Stimulated activated CD4-positive, alpha-beta T cell treated with anti-CD3 and anti-CD28 coated beads, Interleukin-1b, Interleukin-23, amount 100 ng/mL, for 4 hours (primary cell): ENCODE data around the gene OR10A2.
"Not testable (repeated sequence)": the region's sequence is repeated elsewhere in the genome, so short reads cannot be mapped to it uniquely, and the experiment has no call there.

Source experiments
- DNase-seq, 2 donors: peaks; one replicate each; pipeline ENCODE4 v3.0.0-alpha.2; 2020; ENCODE audit warnings: low read depth in 2 of 2

The OR10A2 gene

DNA sequence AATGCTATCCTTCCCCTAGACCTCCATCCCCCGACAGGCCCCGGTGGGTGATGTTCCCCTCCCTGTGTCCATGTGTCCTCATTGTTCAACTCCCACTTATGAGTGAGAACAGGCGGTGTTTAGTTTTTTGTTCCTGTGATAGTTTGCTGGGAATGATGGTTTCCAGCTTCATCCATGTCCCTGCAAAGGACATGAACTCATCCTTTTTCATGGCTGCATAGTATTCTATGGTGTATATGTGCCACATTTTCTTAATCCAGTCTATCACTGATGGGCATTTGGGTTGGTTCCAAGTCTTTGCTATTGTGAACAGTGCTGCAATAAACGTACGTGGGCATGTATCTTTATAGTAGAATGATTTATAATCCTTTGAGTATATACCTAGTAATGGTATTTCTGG is 24.9 kb downstream of the OR10A2 start:
- DNase-seq = not testable (repeated sequence)

DNA sequence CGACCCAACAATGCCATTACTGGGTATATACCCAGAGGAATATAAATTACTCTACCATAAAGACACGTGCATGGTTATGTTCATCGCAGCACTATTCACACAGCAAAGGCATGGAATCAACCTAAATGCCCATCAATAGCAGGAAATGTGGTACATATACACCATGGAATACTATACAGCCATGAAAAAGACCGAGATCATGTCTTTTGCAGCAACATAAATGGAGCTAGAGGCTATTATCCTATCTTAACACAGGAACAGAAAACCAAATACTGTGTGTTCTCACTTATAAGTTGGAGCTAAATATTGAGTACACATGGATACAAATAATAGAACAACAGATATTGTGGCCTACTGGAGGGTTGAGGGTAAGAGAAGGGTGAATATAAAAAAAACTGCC is 26.0 kb downstream of the OR10A2 start:
- no peak for DNase-seq

DNA sequence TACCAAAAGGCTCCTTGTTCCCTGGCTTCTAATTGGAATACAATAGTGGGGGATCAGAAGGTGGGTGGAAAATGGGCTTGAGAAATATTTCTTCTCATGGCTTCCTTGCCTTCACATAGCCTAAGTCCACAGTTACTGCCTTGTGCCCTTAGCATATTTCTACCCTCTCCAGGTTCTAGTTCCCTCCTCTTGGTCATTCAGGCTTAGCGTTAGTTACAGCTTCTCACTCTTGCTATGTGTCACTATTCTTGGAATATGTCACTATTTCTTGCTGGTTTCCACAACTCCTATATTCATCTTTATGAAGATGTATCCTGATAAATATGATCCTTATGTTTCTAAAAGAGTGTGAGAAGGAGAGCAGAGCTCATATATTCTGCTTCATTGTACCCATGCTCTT is 27.0 kb downstream of the OR10A2 start:
- DNase-seq = no peak

DNA sequence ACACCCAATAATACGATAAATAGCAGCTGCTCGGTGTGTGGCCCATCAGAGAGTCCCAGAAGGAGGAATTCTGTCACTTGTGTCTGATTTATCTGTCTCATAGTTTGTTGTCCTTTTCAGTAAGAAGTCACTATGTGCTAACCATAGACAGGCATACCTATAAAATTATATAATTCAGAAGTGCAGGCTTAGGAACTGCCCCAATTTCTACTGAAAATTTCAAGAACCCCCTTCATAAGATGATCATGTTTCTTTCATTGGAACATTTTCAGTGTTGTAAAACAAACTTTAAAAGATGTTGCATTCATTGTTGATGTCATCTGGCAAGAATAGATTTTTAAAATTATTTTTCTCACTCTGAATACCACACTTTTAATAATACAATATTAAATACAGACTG is 29.5 kb downstream of the OR10A2 start, which contains the start of gene OR2D2:
Gene OR2D2 (minus strand): TSS at position 101 of the 400 bp plus-strand sequence. CDS start 0 bp downstream, at position 101.
- DNase-seq = no peak

DNA sequence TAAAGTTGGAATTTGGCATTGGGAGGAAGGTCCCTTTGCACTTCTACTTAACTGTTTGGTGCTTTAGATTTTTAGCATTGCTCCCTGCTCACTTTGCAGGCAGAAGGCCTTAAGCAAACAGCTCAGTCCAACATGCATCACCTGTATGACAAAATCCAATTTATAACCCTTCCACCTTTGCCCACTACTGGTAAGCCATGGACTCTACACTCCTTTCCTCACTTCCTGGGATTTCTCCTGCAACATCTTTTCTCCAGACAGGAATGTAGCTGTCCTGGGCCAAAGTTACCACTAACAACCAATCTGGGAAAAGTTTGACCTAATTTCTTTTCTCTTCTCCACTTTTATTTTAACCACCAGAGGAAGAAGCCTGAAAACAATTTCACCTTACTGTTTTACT is 31.2 kb downstream of the OR10A2 start:
- DNase-seq = no peak

DNA sequence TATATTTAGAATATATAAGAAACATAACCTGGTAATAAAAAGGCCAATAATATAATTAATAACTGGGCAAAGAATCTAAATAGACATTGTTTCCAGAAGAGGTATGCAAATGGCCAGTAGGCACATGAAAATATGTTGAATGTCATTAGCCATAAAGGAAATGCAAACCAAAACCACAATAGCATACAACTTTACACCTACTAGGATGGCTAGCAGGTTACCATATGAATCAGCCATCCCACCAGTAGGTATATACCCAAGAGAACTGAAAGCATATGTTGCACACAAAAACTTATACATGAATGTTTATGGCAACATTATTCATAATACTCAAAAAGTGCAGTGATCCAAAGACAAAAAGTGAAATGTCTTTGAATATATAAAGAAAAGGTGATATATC is 32.2 kb downstream of the OR10A2 start:
- DNase-seq = no peak

DNA sequence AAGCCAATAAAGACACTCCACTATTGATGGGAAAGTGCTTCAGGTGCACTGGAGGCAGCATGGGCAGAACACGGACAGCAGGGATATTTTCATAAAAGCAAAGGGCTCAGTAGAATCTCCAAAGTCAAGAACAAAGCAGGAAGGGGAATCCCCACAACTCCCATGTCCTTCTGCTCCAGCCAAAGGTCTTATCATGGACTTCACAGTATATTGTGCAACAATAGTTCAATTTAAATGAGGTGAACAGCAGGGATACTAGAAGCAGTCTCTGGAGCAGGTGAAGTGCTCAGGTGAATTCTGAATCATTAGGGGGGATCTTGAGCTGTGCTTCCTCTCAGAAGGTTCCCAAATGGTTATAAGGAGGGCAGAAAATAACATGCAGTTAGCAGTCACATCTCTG is 36.1 kb downstream of the OR10A2 start:
- no peak for DNase-seq

DNA sequence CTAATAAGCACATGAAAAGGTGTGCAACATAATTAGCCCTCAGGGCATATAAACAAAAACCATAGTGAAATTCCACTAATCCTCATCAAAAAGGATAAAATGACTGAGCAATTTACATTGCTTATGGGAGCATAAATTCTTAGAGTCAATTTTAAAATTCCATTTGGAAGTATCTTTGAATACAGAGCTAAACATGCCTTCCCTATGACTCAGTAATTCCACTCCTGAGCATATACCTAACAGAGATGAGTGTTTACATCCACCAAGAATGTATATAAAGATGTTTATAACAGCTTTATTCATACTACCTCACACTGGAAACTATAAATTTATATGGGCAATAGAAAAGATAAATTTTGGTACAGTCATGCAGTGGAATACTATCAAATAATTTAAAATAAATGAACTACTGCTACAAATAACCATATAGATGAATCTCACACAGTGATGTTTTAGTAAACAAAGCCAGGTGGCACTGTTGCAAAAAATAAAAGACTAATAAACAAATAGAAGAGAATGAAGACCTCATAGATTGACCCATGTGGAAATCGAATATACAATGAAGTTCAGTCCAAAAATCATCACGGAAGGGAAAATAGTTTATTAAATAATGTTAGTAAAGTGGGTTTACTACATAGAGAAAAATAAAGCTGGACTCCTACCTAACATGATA is 37.6 kb downstream of the OR10A2 start:
- no peak for DNase-seq

DNA sequence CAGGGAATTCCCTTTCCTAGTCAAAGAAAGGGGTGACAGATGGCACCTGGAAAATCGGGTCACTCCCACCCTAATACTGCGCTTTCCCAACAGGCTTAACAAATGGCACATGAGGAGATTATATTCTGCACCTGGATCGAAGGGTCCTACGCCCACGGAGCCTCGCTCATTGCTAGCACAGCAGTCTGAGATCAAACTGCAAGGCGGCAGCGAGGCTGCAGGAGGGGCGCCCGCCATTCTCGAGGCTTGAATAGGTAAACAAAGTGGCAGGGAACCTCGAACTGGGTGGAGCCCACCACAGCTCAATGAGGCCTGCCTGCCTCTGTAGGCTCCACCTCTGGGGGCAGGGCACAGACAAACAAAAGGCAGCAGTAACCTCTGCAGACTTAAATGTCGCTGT is 41.9 kb downstream of the OR10A2 start:
- not testable (repeated sequence) for DNase-seq

DNA sequence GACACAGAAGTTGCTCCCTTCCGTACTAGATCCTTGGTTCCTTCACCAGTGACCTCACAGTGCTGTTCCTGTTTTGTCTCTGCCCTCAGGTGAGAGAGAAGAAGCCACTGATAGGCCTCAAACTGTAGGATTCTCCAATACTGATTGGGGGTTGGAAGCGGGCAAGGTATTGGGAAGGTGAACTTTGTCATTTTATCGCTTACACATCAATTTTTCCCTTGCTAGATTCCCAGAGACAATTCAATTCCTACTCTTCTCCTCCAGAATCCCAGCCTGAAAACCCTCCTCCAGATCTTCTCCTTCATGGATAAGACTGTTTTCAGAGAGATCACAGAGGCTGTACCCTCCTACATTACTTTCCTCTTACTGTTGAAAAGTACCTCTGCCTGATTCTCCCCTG is 48.5 kb downstream of the OR10A2 start:
- no peak for DNase-seq

DNA sequence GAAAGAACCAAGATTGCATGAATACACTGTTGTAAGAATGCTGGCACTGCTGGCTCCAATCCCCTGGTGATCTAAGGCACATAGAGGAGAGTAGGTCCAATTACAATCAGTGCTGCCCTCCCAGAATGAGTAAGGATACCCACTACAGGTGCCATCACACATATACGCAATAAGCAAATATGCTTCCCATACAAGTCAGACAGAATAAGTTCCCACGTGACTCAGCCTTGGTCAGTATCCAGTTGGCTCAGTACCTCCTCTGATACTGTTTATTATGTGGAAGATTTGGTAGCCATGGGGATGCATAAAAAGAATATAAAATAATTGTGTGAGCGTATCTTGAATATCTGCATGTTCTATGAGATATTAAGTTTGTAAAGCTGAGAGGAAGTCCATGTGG is 49.1 kb downstream of the OR10A2 start:
- DNase-seq = no peak

DNA sequence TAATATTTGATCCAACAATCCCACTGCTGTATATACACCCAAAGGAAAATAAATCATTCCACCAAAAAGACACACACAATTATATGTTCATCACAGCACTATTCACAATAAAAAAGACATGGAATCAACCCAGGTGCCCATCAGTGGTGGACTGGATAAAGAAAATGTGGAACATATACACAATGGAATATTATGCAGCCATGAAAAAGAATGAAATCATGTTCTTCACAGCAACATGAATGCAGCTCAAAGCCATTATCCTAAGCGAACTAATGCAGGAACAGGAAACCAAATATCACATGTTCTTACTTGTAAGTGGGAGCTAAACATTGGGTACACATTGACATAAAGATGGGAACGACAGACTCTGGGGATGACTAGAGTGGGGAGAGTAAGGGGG is 56.8 kb downstream of the OR10A2 start:
- DNase-seq = no peak

DNA sequence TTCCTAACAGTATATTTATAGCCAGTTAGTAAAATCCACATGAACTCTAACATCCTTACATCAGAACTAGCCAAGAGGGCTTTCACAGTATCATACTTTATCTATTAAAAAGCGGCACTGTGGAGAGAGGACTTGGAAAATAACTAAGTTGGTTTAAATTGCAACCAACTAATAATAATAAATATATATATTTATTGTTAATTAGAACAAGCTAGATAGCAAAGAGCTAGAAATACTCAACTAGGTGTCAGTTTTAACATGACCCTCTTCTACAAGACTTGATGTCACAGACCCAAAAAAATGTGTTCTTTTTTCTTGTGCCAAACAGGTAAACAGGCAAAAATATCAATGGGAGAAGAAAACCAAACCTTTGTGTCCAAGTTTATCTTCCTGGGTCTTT is 57.8 kb downstream of the OR10A2 start, which contains the start of gene OR2D3:
Gene OR2D3 (plus strand): TSS at position 301 of the 400 bp plus-strand sequence. CDS start 0 bp downstream, at position 301.
- no peak for DNase-seq
